HUDEP-2 (cell line): ENCODE results near the gene C5orf24.
"Not testable (repeated sequence)": the region's sequence is repeated elsewhere in the genome, so short reads cannot be mapped to it uniquely, and the experiment has no call there.

ENCODE experiments used
- DNase-seq, 76 experiments: peaks; one replicate each; lab custom pipeline; 2025; ENCODE audit not compliant: unreplicated experiment in 76 of 76; lab: John Stamatoyannopoulos, UW

The C5orf24 gene

DNA sequence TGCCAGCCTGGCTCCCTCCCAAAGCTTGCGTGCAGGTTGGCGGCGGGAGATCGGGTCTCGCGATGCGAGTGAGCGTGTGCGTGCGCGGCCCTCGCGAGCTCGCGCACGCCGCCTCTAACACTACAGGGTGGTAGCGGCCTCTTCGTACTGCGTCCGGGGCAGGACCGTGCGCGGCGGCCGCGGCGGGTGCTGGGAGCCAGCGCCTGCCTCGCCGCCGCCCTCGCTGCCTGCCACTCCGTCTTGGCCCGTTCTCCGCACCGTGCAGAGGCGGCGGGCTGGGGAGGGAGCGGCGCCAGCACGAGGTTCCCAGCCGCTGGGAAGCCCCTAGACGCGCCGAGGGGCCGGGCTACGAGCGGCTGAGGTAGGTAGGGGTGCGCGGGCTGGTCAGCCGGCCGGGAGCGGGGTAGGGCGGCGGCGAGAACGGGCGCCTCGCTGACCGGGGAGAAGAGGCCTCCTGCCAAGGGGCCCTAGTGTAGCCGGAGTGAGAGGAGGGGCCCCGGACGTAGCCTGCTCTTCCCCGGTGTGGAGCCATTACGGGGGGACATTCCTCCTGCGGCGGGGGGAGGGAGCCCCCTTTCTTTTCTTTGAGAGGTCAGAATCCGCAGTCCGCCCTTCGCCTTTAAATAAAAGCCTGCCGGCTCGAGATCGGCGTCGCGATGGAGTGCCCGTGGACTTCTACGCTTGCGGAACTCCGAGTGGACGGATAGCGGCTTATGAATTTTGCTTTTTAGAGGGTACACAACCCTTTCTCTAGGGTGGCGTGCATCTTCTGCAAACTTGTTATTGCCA lies at the start of gene C5orf24:
C5orf24 (plus strand) TSS at position 117 of the 789 bp plus-strand sequence. CDS start 8,933 bp downstream, outside the sequence.
- peak in 74 of 76 experiments; percentile 47 to 94 (median 89) for DNase-seq

DNA sequence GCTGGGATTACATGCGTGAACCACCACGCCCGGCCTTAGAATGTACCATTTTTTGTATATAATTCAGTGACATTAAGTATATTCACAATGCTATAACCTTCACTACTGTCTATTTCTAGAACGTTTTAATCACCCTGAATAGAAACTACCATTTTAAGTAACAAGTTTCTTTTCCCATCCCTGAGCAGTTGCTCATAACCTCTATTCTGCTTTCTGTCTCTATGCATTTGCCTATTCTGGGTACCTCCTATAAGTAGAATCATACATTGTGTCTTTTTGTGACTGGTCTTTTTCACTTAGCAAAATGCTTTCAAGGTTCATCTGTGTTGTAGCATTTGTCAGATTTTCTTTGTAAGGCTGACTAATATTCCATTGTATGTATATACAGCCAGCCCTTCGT lies 47.3 kb upstream of the C5orf24 start:
- no peak for DNase-seq

DNA sequence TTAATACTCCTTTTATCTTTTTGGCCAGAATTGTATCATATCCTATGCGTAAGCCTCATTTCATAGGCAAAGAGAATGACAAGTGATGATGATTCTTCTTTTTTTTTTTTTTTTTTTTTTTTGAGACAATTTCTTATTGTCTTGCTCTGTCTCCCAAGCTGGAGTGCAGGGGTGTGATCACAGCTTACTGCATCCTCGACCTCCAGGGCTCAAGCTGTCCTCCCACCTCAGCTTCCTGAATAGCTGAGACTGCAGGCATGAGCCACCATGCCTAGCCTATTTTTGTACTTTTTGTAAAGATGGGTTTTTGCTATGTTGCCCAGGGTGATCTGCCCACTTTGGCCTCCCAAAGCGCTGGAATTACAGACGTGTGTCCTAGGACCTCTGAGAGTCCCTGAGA lies 41.9 kb upstream of the C5orf24 start:
- no peak for DNase-seq

DNA sequence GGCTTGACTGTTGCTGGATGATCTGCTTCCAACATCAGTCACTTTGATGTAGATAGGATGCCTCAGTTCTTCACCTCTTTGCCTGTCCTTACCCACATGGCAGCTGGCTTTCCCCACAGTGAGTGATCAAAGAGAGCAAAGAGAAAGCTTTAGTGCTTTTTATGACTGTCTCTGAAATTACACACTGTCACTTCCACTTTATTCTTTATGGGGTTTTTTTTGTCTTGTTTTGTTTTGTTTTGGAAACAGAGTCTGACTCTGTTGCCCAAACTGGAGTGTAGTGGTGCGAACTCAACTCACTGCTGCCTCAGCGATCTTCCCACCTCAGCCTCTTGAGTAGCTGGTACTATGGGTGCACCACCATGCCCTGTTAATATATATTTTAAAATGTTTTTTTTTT lies 32.4 kb upstream of the C5orf24 start:
- DNase-seq: no peak

DNA sequence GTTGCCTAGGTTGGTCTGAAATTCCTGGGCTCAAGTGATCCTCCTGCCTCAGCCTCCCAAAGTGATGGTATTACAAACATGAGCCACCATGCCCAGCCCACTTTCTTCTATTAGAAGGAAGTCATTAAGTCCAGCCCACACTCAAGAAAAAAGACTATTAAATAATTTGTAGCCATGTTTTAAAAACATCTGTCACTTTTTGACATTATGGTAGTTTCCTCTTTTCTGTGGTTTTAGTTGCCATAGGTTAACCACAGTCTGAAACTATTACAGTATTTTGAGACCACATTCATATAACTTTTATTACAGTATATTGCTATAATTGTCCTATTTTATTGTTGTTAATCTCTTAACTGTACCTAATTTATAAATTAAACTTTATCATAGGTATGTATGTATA lies 31.9 kb upstream of the C5orf24 start:
- no peak for DNase-seq

DNA sequence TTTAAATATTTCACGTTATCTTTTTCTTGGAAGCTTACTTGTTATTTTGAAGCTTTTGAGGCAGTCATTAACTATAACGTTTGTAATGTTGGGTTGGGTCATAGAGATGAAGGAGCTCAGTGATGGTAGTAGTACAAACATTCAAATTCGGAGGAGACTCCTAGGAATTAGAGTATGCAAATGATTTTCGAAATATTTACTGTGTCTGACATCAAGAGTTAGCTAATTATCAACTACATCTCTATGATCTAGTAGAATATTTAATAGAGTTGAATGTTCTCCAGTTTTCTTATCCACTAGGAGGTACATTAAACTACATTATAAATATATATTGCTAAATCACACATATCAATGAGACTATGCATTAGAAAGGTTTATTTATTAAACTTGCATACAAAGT lies 28.8 kb upstream of the C5orf24 start:
- no peak for DNase-seq

DNA sequence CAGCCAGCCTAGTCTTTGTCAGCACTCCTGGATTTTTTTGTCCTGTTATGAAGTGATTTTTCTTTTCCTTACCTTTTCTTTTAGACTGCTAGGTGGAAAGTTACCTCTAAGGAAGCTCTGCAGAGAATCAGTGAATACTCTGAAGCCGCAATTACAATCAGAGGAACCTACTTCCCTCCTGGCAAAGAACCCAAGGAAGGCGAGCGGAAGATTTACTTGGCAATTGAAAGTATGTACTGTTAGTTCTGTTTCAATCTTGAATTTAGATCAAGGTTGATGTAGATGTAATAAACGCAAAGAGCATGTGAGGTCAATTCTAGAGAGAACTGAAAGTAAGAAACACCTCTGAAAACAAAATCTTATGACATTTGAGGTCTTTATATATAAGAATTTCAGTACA lies 27.0 kb upstream of the C5orf24 start:
- DNase-seq: no peak

DNA sequence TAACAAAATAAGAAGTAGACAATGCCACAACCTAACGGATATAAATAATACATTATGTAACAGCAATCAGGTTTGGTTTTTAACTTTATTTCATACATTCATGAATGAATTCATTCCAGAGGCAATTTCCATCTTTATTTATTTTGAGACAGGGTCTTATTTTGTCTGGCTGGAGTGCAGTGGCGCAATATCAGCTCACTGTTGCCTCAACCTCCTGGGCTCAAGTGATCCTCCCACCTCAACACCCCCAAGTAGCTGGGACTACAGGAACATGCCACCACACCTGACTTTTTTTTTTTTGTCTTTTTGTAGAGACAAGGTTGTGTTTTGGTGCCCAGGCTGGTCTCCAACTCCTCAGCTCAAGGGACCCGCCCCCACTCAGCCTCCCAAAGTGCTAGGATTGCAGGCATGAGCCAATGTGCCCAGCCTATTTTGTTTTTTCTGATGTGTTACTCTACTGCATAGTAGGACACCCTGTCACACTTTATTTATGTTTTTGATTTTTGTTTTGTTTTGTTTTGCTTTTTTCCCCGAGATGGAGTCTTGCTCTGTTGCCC lies 26.3 kb upstream of the C5orf24 start:
- no peak for DNase-seq

DNA sequence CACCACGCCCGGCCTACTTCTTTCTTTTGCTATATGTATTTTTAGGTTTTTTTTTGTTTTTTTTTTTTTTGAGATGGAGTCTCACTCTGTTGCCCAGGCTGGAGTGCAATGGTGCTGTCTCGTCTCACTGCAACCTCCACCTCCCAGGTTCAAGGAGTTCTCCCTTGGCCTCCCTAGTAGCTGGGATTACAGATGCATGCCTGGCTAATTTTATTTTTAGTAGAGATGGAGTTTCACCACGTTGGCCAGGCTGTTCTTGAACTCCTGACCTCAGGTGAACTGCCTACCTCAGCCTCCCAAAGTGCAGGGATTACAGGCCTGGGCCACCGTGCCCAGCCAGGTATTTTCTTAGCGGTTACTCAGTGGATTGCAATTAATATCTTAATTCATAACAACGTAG lies 23.9 kb upstream of the C5orf24 start:
- no peak for DNase-seq

DNA sequence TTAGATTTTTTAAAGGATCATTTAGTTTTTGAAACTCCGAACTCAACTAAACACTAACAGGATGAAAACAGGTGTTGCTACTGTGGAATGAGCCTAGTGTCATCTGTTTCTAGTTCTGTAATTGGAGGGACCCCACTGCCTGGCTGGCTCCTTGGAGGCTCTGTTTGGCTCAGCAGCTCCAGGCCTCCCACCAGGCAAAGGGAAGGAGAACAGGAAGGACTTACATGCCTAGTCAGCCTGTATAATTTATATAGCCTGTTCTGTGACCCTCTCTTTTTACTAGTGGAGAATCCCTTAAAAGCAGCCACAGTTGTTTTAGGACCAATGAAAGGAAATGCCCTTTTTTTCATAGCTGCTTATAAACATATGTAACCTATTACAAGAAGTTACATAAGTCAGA lies 21.1 kb upstream of the C5orf24 start:
- no peak for DNase-seq

DNA sequence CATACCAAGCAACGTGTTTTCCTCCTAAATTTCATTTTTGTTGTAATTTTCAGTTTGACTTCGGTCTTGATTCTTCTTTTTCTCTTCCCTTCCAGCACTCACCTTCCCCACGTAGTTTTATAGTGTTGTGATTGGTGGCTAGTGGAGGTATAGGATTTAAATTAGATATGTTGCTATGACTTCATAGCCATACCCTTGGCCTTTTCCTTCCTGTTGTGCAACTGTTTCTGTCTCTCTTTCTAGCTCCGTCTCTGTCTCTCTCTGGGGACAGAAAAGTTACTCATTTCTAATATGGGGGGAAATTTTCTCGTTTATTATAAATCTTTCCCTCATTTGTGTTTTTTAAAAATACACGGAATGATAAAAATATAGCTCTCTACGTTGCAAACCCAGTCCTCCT lies 20.6 kb upstream of the C5orf24 start:
- no peak for DNase-seq

DNA sequence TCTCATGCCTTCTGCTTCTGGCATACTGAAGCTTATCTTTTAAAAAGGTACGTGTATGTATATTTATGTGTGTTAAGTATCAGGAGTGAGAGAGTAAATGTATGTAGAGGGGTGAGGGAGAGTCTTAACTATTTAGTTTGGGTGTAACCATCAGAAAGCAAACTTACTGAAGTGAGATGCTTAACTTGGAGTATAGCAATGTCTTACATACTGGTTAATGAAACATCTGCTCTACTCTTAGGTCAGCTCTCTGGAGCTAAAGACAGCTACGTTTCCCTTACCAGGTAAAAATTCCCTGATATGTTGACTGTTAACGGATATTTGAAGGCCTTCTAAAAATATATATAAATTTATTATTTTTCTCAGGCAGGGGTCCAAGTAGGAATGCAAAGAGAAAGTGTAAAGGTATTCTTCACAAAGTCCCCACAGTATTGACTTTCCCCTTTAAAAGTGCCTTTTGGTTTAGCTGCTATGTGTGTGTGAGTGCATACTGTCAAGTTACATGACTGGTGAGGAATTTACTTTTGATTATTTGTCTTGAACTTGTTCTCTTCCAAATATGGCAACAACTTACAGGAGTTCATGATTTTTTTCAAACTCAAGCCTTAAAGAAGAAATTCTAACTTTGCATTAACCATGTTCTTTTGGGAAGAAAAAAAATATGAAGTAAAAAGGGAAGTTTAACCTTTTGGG lies 12.3 kb upstream of the C5orf24 start:
- DNase-seq: no peak

DNA sequence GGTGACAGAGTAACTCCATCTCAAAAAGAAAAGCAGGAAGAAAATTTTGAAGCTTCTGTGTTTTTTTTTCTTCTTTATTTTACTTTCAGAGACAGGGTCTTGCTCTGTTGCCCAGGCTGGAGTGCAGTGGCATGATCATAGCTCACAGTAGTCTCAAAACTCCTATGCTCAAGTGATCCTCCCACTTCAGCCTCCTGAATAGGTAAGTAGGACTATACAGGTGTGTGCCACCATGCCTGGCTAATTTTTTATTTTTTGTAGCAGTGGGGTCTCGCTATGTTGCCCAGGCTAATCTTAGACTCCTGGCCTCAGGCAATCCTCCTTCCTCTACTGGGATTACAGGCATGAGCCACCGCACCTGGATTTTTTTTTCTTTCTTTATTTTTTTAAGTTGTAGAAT lies 10.1 kb upstream of the C5orf24 start:
- DNase-seq: no peak

DNA sequence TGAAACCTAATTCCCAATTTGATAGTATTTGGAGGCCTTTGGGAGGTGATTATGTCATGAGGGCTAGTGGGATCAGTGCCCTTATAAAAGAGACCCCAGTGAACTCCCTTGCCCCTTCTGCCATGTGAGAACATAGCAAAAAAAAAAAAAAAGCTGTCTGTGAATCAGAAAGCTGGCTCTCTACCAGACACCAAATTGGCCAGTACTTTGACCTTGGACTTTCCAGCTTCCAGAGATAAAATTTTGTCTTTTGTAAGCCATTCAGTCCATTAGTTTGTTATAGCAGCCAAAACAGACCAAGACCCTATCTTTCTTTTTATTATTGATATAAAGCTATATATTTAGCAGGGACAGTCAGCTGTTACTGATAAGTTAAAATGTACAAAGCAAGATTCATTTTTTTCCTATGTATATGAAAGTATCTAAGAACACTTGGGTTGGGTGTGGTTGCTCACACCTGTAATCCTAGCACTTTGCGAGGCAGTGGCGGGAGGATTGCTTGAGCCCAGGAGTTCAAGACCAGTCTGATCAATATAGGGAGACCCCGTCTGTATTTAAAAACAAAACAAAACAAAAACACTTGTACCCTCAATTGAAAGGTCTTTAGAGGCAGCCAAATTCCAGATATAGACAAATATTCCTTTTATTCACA lies 8.1 kb upstream of the C5orf24 start:
- no peak for DNase-seq

DNA sequence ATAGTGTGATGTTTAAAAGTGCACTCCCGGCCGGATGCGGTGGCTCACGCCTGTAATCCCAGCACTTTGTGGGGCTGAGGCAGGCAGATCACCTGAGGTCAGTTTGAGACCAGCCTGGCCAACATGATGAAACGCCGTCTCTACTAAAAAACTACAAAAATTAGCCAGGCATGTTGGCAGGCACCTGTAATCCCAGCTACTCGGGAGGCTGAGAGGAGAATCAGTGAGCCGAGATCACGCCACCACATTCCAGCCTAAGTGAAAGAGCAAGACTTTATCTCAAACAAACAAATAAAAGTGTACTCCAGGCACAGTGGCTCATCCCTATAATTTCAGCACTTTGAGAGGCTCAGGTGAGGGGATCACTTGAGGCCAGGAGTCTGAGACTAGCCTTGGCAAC lies 7.4 kb upstream of the C5orf24 start:
- not testable (repeated sequence) for DNase-seq

DNA sequence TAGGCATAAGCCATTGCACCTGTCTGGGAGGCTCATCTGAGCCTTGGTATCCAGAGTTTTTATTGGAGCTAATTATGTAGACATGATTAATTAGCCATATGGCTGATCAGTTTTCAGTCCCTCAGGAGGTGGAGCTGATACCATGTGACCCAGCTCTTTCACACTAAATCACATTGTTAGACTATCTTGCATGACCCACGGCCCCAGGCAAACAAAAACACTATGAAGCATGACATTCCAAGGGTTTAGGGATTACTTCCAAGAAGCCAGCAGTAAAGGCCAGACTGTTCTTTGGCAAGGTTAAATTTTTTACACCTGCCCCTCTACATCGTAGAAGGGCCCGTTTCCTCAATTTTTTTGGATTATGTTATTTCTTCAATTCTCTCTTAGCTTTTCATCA lies 5.0 kb upstream of the C5orf24 start:
- no peak for DNase-seq

DNA sequence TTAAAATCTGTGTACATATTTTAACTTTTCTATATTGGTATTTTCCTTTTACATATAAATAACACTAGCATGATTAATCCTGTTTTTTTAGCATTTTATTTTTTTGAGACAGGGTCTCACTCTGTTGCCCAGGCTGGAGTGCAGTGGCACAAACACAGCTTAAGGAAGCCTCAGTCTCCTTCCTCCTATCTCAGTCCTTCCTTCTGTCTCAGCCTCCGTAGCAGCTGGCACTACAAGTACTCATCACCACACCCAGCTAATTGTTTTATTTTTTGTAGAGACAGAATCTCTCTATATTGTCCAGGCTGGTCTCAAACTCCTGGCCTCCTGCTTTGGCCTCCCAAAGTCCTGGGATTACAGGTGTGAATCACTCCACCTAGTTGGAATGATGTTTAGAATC lies 1.5 kb upstream of the C5orf24 start:
- DNase-seq: no peak

DNA sequence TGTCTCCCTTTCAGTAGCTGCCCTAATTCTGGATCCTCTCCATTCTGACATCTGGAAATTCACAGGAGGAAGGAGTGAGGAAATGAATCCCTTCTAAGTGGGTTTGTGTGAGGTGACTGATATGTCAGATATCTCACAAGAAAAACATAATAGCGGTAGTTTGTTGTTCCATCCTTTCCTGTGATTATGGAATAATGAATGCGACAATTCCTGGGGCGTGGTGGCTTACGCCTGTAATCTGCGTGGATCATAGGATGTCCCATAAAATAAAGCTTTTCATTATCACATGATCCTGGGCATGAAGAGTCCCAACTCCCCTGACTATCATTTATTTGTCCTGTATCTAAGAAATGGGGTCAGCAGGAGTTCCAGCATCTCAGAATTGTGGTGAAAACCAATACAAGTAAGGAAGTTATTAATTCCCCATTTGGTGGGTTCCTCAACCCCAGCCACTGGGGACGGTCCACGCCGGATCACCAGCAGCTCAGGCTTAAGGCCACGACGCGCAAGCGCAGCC lies 375 bp upstream of the C5orf24 start:
- DNase-seq: no peak

DNA sequence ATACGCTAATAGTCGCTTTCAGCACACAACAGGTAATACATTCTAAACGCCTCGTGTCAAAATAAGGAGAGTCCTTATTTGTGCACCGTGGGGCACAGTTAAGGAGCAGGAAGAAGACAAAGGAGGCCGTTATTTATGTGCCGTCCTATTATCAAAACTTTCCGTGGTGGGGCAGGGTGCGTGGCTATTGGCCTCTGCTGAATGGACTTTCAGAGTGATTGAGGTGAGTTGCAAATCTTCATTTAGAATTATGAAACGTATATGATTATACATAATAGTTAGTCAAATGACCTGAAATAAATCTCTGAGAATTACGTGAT lies 833 bp downstream of the C5orf24 start:
- peak in 13 of 76 experiments; percentile 16 to 64 (median 31) for DNase-seq

DNA sequence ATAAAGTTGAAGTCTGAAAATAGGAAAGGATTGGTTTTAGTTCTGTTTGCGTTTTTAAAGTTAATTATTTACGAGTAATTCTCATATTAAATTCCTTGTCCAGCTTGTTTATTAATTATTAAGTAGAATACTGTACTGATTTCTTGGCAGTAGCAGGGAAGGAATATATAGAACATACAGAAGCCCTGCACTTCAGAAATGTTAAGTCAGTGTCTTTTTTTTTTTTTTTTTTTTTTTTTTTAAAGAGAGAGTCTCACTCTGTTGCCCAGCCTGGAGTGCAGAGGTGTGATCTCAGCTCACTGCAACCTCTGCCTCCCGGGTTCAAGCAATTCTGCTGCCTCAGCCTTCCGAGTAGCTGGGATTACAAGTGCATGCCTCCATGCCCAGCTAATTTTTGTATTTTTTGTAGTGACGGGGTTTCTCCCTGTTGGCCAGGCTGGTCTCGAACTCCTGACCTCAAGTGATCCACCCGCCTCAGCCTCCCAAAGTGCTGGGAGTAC lies 3.7 kb downstream of the C5orf24 start:
- DNase-seq: not testable (repeated sequence)

DNA sequence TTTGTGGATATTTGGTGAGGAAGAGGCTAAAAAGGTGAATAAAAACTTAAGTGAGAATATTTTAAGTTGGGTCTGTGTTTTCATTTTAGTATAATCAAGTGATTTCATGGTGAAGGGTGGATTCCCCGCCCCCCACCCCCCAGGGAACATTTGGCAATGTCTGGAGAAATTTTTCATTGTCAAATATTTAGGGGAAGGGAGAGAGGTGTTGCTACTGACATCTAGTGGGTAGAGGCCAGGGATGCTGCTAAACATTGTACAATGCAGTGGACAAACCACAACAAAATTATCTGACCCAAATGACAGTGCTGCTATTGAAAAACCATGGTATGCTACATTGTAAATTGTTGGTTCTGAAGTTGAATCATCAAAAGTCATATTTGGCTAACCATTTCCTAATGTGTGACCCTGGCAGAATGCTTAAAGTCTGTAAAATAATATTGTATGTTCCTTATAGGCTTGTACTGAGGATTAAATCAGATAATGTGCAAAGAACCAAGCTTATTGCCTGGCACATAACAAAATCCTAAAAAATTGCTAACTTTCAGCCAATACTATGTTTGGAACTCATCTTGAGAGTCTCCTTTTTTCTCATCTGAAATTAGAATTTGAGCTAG lies 5.6 kb downstream of the C5orf24 start:
- peak in 14 of 76 experiments; percentile 4 to 43 (median 16) for DNase-seq
